NOMO-1 (cell line): Measurements from ENCODE around the gene DAB2IP.

Experiments
- DNase-seq, 2 experiments: peaks; one replicate each; lab custom pipeline; 2025; ENCODE audit not compliant: unreplicated experiment in 2 of 2; lab: John Stamatoyannopoulos, UW

Gene DAB2IP

GRCh38 chr9:121661328-121661727, 9.9 kb downstream of the DAB2IP start:
- no peak for DNase-seq

DNA sequence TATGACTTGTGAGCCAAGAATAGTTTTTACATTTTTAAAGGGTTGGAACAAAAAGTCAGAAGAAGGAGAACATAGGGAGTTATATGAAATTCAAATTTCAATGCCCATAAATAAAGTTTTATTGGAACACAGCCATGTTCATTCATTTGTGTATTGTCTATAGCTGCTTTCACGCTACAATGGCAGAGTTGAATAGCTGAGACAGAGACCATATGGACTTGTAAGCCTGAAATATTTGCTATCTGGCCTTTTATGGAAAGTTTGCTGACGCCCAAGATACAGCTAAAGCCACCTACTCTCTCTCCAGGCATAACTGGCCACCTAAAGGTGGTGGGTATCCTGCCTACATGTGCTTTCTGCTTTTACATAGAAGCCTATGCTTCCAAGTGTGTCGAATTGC, 10.9 kb downstream of the DAB2IP start:
- DNase-seq: no peak

DNA sequence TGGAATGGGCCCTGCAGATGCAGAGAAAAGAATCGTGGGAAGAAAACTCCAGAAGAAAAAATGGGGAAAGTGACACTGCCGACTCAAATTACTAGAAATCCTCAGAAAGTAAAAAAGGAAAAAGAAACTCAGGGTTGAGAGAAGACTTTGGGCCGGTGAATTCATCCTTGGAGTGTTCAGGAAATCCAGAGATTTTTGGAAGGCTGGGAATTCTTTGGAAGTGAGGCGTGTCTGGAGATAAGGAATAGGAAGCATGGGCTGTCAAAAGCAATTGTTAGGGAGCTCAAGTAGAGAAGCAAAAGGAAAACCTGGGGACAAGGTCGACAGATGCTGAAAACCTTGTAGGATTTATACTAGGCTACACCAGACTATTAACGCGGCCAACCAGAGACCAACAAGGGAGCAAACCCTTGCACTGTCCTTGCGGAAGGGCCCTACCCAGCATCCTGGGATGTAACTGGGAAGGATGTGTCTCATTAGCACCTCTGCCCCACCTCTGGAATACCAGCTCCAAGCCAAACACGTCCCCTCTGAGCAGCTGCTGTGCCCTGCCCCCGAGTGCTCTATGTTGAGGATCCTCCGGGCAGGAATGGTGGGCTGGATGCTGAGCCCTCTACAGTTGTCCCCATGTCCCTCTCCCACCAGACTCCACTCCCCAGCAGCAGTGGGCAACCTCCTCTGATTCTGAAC, 11.6 kb downstream of the DAB2IP start:
- DNase-seq: no peak

GRCh38 chr9:121663591-121663990, 12.2 kb downstream of the DAB2IP start:
- DNase-seq: no peak

DNA sequence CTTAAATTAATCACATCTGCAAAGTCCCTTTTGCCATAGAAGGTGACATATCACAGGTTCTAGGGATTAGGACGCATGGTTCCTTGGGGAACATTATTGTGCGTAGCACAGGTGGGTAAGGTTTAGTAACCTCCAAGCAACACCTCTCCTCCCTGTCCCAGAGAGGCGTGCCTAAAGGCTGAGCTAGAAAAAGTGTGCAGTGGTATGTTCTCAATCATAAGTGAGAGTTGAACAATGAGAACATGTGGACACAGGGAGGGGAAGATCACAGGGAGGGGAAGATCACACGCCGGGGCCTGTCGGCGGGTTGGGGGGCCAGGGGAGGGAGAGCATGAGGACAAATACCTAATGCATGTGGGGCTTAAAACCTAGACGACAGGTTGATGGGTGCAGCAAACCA, 14.9 kb downstream of the DAB2IP start:
- no peak for DNase-seq

- no peak for DNase-seq
Measured at GRCh38 chr9:121667214-121667613, 15.8 kb downstream of the DAB2IP start.

DNA sequence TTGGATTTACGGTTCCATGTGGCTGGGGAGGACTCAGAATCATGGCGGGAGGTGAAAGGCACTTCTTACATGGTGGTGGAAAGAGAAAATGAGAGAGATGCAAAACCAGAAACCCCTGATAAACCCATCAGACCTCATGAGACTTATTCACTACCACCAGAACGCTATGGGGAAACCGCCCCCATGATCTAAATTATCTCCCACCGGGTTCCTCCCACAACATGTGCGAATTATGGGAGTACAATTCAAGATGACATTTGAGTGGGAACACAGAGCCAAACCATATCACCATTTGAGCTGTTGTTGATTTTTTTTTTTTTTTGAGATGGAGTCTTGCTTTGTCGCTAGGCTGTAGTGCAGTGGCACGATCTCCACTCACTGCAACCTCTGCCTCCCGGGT, 16.5 kb downstream of the DAB2IP start:
- no peak for DNase-seq

- DNase-seq: no peak
Measured at GRCh38 chr9:121670431-121670830, 19.0 kb downstream of the DAB2IP start.

GRCh38 chr9:121671612-121672155, 20.2 kb downstream of the DAB2IP start:
- DNase-seq: no peak

DNA sequence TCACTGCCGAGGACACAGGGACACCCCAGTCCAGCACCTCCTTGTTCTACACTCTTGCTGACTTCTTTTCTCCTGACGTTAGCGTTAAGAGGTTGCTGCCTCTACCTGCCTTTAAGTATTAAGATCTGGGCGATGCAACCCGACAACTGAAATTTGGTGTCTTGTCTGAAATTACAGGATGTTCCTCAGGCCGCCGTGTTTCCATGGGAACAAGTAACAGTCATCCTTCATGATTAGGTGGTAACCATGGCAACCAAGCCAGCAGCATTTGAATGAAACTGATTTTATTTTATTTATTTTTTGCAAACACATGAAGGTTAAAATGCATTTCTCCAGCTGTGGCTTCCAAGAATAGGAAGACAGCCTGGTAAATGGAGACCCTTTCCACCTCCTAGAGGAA, 20.8 kb downstream of the DAB2IP start:
- no peak for DNase-seq

GRCh38 chr9:121672986-121673385, 21.6 kb downstream of the DAB2IP start:
- DNase-seq: no peak

DNA sequence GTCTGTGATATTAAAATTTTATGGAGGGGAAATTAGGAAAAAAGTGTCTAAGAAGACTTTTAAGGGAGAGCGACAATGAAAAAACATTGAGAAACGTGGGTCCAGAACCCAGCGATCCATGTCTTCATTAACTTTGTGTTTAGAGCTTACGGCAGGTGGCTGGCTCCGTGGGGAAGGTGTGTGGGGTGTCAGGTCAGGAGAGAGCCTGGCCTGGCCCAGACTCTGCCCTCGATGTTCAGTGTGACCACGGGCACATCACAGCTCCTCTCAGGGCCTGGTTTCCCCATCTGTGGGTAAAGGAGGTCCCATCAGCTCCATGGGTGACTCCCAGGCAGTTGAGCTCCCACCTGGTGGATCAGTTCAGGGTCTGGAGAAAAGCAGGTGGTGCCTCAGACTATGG, 22.1 kb downstream of the DAB2IP start:
- no peak for DNase-seq

GRCh38 chr9:121674017-121674416, 22.6 kb downstream of the DAB2IP start:
- no peak for DNase-seq

DNA sequence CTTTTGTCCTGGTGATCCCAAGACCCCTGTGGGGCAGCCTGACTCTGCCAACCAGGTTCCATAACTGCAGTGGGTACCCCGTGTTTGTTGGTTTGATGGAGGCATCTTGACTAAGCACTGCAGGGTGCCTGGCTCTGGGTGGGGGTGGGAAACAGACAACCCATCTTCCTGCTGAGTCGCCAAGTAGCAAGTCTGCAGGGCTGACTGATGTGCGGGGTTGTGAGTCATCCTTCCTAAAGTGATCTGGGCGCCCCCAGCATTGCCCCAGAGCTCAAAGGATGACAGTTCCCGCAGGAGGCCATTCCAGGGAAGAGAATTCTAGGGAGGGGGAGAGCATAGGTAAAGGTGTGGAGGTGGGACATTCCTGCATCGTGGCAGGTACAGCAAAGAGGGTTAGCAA, 23.5 kb downstream of the DAB2IP start:
- DNase-seq: no peak

DNA sequence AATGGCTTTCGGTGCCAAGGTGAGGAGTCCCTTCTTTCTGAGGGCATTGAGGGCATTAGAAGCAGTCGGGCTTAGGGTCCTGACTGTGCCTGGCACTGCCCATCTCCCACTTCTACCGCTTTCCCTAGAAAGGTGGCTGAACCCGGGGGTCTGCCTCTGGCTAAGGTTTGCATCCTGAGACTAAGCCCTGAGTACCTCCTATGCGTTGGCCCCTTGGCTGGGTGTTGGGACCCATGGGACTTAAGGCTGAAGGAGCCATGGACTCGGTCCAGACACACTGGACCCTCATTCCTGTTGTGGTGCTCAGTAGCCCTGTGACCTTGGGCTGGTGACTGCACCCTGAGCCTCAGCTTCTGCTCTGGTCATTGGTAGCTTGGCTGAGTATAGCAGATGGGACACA, 23.9 kb downstream of the DAB2IP start:
- DNase-seq: no peak

- DNase-seq: no peak
Measured at GRCh38 chr9:121675969-121676822, 24.8 kb downstream of the DAB2IP start.

- no peak for DNase-seq
Measured at GRCh38 chr9:121676926-121677325, 25.5 kb downstream of the DAB2IP start.

DNA sequence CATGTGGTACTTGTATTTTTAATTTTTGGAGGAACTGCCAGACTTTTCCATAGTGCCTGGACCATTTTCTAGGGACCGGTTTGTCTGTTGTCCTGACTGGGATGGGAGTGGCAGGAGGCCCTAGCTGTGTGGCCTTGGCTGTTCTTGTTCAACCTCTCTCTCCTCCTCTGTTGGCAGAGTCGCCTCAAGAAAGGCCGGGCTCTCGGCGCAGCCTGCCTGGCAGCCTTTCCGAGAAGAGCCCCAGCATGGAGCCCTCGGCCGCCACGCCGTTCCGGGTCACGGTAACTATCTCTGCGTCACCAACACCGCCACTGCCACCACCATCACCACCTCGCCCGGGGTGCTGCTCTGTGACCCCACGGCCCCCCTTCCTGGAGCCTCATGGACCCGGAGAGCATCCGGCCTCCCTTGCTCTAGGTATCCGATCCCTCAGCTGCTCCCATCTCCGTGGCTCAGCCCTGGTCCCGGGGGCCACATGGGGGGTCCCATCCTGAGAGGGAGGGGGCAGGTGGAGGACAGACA, 27.1 kb downstream of the DAB2IP start:
- DNase-seq: no peak

DNA sequence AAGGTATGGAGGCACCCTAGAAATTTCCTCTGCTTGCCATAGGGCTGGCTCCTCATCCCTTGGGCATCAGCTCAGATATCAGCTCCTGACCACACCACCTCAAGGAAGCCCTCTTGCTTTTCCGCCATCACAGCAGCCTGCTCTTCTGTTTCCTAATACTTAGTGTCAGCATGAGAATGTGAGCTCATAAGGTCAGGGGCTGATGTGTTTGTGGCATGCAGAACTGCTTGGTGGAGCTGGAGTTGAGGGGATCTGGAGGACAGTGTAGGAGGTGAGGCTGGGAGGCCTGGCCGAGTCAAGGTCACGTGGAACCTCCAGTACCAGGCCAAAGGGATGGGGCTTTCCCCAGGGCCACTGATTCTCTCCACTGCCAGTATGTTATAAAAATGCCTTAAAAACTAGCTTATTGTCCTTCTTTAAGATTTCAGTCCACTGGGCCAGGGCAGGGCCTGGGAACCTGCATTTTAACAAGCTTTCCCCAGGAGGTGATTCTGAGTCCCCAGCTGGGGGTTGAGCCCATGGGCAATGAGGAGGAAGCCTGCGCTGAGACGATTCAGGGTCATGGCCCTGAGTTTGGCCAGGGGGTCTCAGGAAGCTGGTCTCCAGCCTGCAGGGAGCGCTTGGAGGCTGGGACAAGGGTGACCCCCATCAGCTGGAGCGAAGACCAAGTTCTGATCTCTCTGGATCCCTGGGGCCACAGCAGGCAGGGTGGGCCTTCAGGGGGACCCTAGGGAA, 28.6 kb downstream of the DAB2IP start:
- DNase-seq: no peak

GRCh38 chr9:121681404-121681803, 30.0 kb downstream of the DAB2IP start:
- no peak for DNase-seq

GRCh38 chr9:121682201-121682600, 30.8 kb downstream of the DAB2IP start:
- no peak for DNase-seq
